GM18526 (cell line): ENCODE results near the gene TRIM46.

Source experiments
- POLR2A ChIP-seq: IDR thresholded peaks from 3 replicates; pipeline ENCODE4 v1.6.1; 2011; ENCODE audit not compliant: insufficient read length; ENCODE audit errors: extremely low read depth

TRIM46 gene

DNA sequence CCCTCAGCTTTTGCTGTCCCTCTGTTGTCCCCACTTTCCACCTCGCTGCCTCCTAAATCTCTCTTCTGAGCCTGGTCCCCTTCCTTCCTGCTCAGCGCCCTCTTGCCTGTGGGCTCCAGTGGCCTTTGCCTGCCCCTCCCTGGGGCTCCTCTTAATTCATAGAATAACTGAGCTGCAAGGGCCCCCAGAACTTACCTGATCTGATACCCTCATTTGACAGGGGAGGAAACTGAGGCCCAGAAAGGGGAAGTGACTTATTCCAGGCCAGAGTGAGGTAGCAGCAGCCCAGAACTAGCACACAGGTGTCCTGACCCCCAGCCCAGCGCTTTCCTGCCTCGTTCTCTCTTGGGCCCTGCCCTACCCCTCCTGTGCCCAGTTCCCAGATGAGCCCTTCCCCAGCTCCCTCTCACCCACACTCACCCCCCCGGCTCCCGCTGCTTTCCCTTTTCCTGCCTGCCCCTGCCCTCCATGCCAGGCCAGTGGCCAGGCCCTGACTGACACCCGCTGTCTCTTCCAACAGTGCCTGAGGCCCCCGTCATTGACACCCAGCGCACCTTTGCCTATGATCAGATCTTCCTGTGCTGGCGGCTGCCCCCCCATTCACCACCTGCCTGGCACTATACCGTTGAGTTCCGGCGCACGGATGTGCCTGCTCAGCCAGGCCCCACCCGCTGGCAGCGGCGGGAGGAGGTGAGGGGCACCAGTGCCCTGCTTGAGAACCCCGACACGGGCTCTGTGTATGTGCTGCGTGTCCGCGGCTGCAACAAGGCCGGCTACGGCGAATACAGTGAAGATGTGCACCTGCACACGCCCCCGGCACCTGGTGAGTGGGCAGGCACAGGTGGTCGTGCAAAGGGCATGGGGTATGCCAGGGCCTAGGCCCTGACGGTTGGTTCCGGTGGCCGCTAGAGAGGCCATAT, 5.7 kb downstream of the TRIM46 start:
- no peak for TF ChIP-seq POLR2A

DNA sequence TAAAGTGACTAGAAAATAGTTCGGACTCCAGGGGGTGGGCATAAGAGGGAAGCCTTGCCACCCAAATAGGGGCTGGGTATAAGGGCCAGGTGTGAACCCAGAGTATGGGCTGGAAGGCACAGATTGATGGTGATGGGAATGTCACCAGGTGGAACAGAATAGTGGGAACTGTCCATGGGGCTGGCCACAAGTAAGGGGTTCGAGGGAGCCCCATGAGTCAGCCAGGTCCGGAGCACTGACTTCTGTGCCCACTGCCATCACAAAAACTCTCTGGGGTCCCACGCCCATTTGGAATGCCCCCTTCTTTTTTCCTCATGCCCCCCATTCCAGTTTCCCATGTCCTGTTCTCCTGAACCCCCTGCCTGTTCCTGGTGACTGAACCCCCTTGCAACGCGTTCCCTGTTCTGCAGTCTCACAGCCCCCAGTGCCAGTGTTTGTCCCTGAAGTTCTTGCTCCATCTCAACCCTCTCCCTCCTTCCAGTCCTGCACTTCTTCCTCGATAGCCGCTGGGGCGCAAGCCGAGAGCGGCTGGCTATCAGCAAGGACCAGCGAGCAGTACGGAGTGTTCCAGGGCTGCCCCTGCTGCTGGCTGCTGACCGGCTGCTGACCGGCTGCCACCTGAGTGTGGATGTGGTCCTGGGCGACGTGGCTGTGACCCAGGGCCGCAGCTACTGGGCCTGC, 7.9 kb downstream of the TRIM46 start:
- TF ChIP-seq POLR2A, result no peak

DNA sequence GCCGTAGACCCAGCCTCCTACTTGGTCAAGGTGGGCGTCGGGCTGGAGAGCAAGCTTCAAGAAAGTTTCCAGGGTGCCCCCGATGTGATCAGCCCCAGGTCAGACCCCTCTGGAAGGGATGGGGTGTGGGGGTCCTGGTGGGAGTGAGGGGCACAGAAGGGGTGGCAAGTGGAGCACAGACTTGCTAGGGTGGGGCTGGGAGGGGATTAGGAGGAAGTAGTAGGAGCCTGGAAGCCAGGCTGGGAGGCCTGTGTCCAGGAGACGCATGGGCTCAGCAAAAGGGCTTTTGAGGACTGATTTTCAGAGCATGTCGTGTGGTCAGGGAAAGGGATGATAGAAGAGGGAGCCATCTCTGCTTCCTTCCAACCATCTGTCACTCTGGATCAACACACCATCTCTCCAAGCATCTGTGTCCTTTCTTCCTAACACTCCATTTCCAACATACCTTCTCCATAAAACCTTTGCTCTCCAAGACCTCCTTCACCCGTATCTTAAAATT, 8.5 kb downstream of the TRIM46 start:
- TF ChIP-seq POLR2A, result no peak

DNA sequence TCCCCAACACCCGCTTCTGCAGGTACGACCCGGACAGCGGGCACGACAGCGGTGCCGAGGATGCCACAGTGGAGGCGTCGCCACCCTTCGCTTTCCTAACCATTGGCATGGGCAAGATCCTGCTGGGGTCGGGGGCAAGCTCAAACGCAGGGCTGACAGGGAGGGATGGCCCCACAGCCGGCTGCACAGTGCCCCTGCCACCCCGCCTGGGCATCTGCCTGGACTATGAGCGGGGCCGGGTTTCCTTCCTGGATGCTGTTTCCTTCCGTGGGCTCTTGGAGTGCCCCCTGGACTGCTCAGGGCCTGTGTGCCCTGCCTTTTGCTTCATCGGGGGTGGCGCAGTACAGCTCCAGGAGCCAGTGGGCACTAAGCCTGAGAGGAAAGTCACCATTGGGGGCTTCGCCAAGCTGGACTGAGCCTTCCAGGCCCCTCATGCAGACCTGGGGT, 10.1 kb downstream of the TRIM46 start:
- no peak for TF ChIP-seq POLR2A

GRCh38 chr1:155184351-155184811, 10.7 kb downstream of the TRIM46 start:
- no peak for TF ChIP-seq POLR2A

- TF ChIP-seq POLR2A, result no peak
Observed at GRCh38 chr1:155184835-155185782, 11.5 kb downstream of the TRIM46 start.

DNA sequence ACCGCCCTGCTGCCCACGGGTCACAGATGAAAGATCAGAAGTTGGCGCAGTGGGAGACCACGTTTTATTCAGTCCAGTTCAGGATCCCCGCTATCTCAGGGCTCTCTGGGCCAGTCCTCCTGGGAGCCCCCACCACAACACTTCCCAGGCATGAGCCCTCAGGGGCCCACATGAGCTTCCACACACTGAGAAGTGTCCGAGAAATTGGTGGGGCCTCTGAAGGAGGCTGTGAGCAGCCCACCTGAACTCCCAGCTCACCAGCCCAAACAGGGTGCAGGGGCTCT, 12.1 kb downstream of the TRIM46 start:
- TF ChIP-seq POLR2A, result no peak

GRCh38 chr1:155186067-155186793, 12.6 kb downstream of the TRIM46 start:
- no peak for TF ChIP-seq POLR2A

- TF ChIP-seq POLR2A, result no peak
Observed at GRCh38 chr1:155186794-155187455, 13.3 kb downstream of the TRIM46 start.

GRCh38 chr1:155187456-155187891, 13.8 kb downstream of the TRIM46 start:
- no peak for TF ChIP-seq POLR2A

DNA sequence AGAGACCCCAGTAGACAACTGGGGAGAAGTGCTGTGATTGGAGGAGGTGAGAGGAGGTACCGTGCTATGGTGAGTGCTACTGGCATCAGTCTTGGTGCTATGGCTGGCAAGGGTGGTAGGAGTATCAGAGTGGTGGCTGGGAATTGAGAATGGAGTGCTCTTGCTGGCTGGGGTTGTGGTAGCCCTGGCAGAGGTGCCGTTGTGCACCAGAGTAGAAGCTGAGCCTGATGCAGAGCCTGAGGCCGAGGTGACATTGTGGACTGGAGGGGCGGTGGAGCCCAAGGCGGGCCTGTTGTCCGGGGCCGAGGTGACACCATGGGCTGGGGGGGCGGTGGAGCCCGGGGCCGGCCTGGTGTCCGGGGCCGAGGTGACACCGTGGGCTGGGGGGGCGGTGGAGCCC, 14.6 kb downstream of the TRIM46 start:
- no peak for TF ChIP-seq POLR2A

- TF ChIP-seq POLR2A, result no peak
Observed at GRCh38 chr1:155191904-155192303, 18.3 kb downstream of the TRIM46 start.

GRCh38 chr1:155192346-155193274, 19.0 kb downstream of the TRIM46 start:
- no peak for TF ChIP-seq POLR2A
